ENCODE results near the gene MCC.

DNA sequence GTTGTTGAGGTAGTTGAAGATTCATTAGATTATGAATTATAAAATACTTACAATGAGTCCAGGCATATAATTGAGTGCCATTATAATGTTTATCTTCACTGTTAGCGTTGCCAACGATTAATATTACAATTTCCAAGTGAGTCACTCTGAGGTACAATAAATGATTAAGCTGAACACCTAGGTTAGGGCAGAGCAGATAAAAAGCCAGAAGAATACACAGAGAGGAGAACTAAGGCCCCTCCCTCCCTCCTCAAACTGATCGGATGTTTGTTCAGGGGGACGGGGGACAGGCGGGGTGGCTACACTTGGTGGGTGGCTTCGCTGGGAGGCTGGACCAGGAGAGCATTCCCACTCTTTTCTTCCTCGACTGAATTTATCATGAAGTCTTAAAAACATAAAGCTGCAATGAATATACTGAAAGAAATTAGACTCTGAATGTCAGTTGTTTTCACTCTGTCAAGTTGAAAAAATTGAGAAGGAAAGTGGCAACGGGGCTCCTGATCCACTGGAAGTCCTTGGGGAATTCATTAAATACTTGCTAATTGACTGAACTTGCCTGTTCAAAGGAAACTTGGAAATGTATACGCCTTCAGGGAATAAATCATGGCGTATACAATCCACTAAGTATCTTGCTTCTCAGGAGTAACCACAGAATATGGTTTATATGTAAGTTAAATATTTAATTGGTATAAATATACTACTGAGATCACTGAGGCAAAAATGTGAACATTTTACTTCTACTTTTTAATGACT, 251.5 kb downstream of the MCC start:
- no peak for TF ChIP-seq EP300 (IDR thresholded peaks at IDR 0.05)
- TF ChIP-seq, protein P1, sequence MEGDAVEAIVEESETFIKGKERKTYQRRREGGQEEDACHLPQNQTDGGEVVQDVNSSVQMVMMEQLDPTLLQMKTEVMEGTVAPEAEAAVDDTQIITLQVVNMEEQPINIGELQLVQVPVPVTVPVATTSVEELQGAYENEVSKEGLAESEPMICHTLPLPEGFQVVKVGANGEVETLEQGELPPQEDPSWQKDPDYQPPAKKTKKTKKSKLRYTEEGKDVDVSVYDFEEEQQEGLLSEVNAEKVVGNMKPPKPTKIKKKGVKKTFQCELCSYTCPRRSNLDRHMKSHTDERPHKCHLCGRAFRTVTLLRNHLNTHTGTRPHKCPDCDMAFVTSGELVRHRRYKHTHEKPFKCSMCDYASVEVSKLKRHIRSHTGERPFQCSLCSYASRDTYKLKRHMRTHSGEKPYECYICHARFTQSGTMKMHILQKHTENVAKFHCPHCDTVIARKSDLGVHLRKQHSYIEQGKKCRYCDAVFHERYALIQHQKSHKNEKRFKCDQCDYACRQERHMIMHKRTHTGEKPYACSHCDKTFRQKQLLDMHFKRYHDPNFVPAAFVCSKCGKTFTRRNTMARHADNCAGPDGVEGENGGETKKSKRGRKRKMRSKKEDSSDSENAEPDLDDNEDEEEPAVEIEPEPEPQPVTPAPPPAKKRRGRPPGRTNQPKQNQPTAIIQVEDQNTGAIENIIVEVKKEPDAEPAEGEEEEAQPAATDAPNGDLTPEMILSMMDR (IDR thresholded peaks at IDR 0.05): no peak
- no peak for TF ChIP-seq RNF2 (IDR thresholded peaks at IDR 0.05; ENCODE audit: borderline replicate concordance, low read depth)

Measured in A549 (cell line).